Activated naive CD4-positive, alpha-beta T cell treated with anti-CD3 and anti-CD28 coated beads, Interleukin-2, amount 10 ng/mL, durations not matched to agents 7 days and 5 days (primary cell): ENCODE data around the gene FGGY.

ENCODE experiments used
- CTCF ChIA-PET: fragments of 350-600 bp; sonication (Branson Sonifier 250); formaldehyde crosslinking; loops from one replicate; lab custom pipeline; 2021; ENCODE audit warnings: antibody characterized with exemption; lab: Charles Lee
- DNase-seq: peaks from one replicate; pipeline ENCODE4 v3.0.0-alpha.2; 2020
- H3K27ac Mint-ChIP-seq: one replicate; pipeline ENCODE4 v1.8.0; 2021; ENCODE audit warnings: mild to moderate bottlenecking, moderate library complexity, mixed read lengths
- H3K27me3 Mint-ChIP-seq: one replicate; pipeline ENCODE4 v1.8.0; 2021; ENCODE audit warnings: mild to moderate bottlenecking, mixed read lengths
- H3K36me3 Mint-ChIP-seq: one replicate; pipeline ENCODE4 v1.8.0; 2021; ENCODE audit warnings: mixed read lengths
- H3K4me1 Mint-ChIP-seq: one replicate; pipeline ENCODE4 v1.8.0; 2021; ENCODE audit warnings: mixed read lengths
- H3K4me3 Mint-ChIP-seq: one replicate; pipeline ENCODE4 v1.8.0; 2021; ENCODE audit warnings: mild to moderate bottlenecking, moderate library complexity, mixed read lengths
- H3K9me3 Mint-ChIP-seq: one replicate; pipeline ENCODE4 v1.8.0; 2021; ENCODE audit warnings: mixed read lengths

The FGGY gene

GRCh38 chr1:59473831-59474230, 176.9 kb downstream of the FGGY start:
- no peak overlapping the region for H3K27ac Mint-ChIP-seq
- H3K4me1 Mint-ChIP-seq, result peaks cover 9% of the 10 kb centered on the region
- no peaks in the 10 kb centered on the region for H3K27me3 Mint-ChIP-seq
- H3K9me3 Mint-ChIP-seq, result peaks cover 7% of the 10 kb centered on the region
- DNase-seq, result no peak
- H3K36me3 Mint-ChIP-seq, result no peaks in the 10 kb centered on the region
- H3K4me3 Mint-ChIP-seq, result no peak overlapping the region
- CTCF ChIA-PET, result no interaction called here

- Mint-ChIP-seq H3K9me3 (peaks cover 5% of the 10 kb centered on the region), H3K4me1 (peaks cover 9% of the 10 kb centered on the region), H3K4me3 (no peak overlapping the region), H3K27me3 (no peaks in the 10 kb centered on the region), H3K27ac (no peak overlapping the region), H3K36me3 (no peaks in the 10 kb centered on the region)
- CTCF ChIA-PET, result no interaction called here
- no peak for DNase-seq
Measured at GRCh38 chr1:59474496-59474895, 177.6 kb downstream of the FGGY start.

GRCh38 chr1:59475737-59476136, 178.8 kb downstream of the FGGY start:
- no peak for DNase-seq
- Mint-ChIP-seq H3K27ac (no peak overlapping the region), H3K27me3 (no peaks in the 10 kb centered on the region), H3K9me3 (peaks cover 3% of the 10 kb centered on the region), H3K4me1 (peaks cover 9% of the 10 kb centered on the region), H3K4me3 (no peak overlapping the region), H3K36me3 (no peaks in the 10 kb centered on the region)
- CTCF ChIA-PET, result no interaction called here

GRCh38 chr1:59477286-59477685, 180.4 kb downstream of the FGGY start:
- H3K9me3 Mint-ChIP-seq, result peaks cover 3% of the 10 kb centered on the region
- H3K36me3 Mint-ChIP-seq, result no peaks in the 10 kb centered on the region
- H3K27me3 Mint-ChIP-seq, result no peaks in the 10 kb centered on the region
- CTCF ChIA-PET, result interaction anchor here (1.0 kb wide), 2 partner anchors 222 to 694 kb away, joined by 3 read pairs; partner anchors contain the start of gene JUN
- DNase-seq, result peak; percentile 38
- no peak overlapping the region for H3K4me3 Mint-ChIP-seq
- H3K4me1 Mint-ChIP-seq, result peaks cover 9% of the 10 kb centered on the region
- H3K27ac Mint-ChIP-seq, result no peak overlapping the region

GRCh38 chr1:59477867-59478266, 181.0 kb downstream of the FGGY start:
- CTCF ChIA-PET, result interaction anchor here (1.0 kb wide), 1 partner anchor 694 kb away, joined by 3 read pairs; the partner anchor contains the start of gene JUN
- H3K27me3 Mint-ChIP-seq, result no peaks in the 10 kb centered on the region
- H3K4me3 Mint-ChIP-seq, result no peak overlapping the region
- H3K9me3 Mint-ChIP-seq, result no peaks in the 10 kb centered on the region
- H3K27ac Mint-ChIP-seq, result no peak overlapping the region
- H3K36me3 Mint-ChIP-seq, result no peaks in the 10 kb centered on the region
- no peak for DNase-seq
- H3K4me1 Mint-ChIP-seq, result peaks cover 9% of the 10 kb centered on the region

GRCh38 chr1:59478822-59479221, 181.9 kb downstream of the FGGY start:
- Mint-ChIP-seq H3K4me3 (no peak overlapping the region), H3K9me3 (no peaks in the 10 kb centered on the region), H3K36me3 (no peaks in the 10 kb centered on the region), H3K4me1 (peaks cover 9% of the 10 kb centered on the region), H3K27me3 (no peaks in the 10 kb centered on the region), H3K27ac (no peak overlapping the region)
- no peak for DNase-seq
- CTCF ChIA-PET, result no interaction called here

- H3K36me3 Mint-ChIP-seq, result no peaks in the 10 kb centered on the region
- no peak for DNase-seq
- peaks cover 9% of the 10 kb centered on the region for H3K4me1 Mint-ChIP-seq
- H3K9me3 Mint-ChIP-seq, result no peaks in the 10 kb centered on the region
- H3K4me3 Mint-ChIP-seq, result no peak overlapping the region
- no peaks in the 10 kb centered on the region for H3K27me3 Mint-ChIP-seq
- CTCF ChIA-PET, result no interaction called here
- no peak overlapping the region for H3K27ac Mint-ChIP-seq
Measured at GRCh38 chr1:59480188-59480888, 183.4 kb downstream of the FGGY start.

GRCh38 chr1:59481881-59482505, 185.1 kb downstream of the FGGY start:
- H3K9me3 Mint-ChIP-seq, result no peaks in the 10 kb centered on the region
- CTCF ChIA-PET, result no interaction called here
- H3K4me1 Mint-ChIP-seq, result peaks cover 8% of the 10 kb centered on the region
- DNase-seq, result no peak
- no peaks in the 10 kb centered on the region for H3K27me3 Mint-ChIP-seq
- H3K27ac Mint-ChIP-seq, result no peak overlapping the region
- no peak overlapping the region for H3K4me3 Mint-ChIP-seq
- no peaks in the 10 kb centered on the region for H3K36me3 Mint-ChIP-seq

- DNase-seq, result no peak
- H3K27ac Mint-ChIP-seq, result no peak overlapping the region
- CTCF ChIA-PET, result no interaction called here
- no peak overlapping the region for H3K4me3 Mint-ChIP-seq
- H3K4me1 Mint-ChIP-seq, result peaks cover 5% of the 10 kb centered on the region
- no peaks in the 10 kb centered on the region for H3K9me3 Mint-ChIP-seq
- no peaks in the 10 kb centered on the region for H3K27me3 Mint-ChIP-seq
- H3K36me3 Mint-ChIP-seq, result no peaks in the 10 kb centered on the region
Measured at GRCh38 chr1:59482986-59483385, 186.1 kb downstream of the FGGY start.

- no peak overlapping the region for H3K4me3 Mint-ChIP-seq
- no peaks in the 10 kb centered on the region for H3K27me3 Mint-ChIP-seq
- CTCF ChIA-PET, result no interaction called here
- no peak overlapping the region for H3K27ac Mint-ChIP-seq
- peaks cover 5% of the 10 kb centered on the region for H3K4me1 Mint-ChIP-seq
- no peak for DNase-seq
- H3K36me3 Mint-ChIP-seq, result no peaks in the 10 kb centered on the region
- no peaks in the 10 kb centered on the region for H3K9me3 Mint-ChIP-seq
Measured at GRCh38 chr1:59484096-59484495, 187.2 kb downstream of the FGGY start.

GRCh38 chr1:59485171-59485570, 188.3 kb downstream of the FGGY start:
- H3K27me3 Mint-ChIP-seq, result no peaks in the 10 kb centered on the region
- H3K36me3 Mint-ChIP-seq, result no peaks in the 10 kb centered on the region
- DNase-seq, result no peak
- no peak overlapping the region for H3K4me3 Mint-ChIP-seq
- CTCF ChIA-PET, result no interaction called here
- H3K4me1 Mint-ChIP-seq, result peaks cover 5% of the 10 kb centered on the region
- no peaks in the 10 kb centered on the region for H3K9me3 Mint-ChIP-seq
- no peak overlapping the region for H3K27ac Mint-ChIP-seq

- H3K27ac Mint-ChIP-seq, result no peak overlapping the region
- H3K36me3 Mint-ChIP-seq, result no peaks in the 10 kb centered on the region
- peaks cover 5% of the 10 kb centered on the region for H3K4me1 Mint-ChIP-seq
- DNase-seq, result no peak
- peaks cover 1% of the 10 kb centered on the region for H3K27me3 Mint-ChIP-seq
- CTCF ChIA-PET, result no interaction called here
- H3K4me3 Mint-ChIP-seq, result no peak overlapping the region
- no peaks in the 10 kb centered on the region for H3K9me3 Mint-ChIP-seq
Measured at GRCh38 chr1:59485949-59486348, 189.1 kb downstream of the FGGY start.

GRCh38 chr1:59486615-59487014, 189.7 kb downstream of the FGGY start:
- Mint-ChIP-seq H3K9me3 (no peaks in the 10 kb centered on the region), H3K4me3 (no peak overlapping the region), H3K4me1 (peaks cover 5% of the 10 kb centered on the region), H3K36me3 (no peaks in the 10 kb centered on the region), H3K27me3 (peaks cover 3% of the 10 kb centered on the region), H3K27ac (no peak overlapping the region)
- CTCF ChIA-PET, result no interaction called here
- no peak for DNase-seq

- CTCF ChIA-PET, result interaction anchor here (1.2 kb wide), 1 partner anchor 197 kb away, joined by 4 read pairs; no protein-coding TSS in a partner anchor
- H3K4me1 Mint-ChIP-seq, result peaks cover 5% of the 10 kb centered on the region
- no peak overlapping the region for H3K27ac Mint-ChIP-seq
- H3K36me3 Mint-ChIP-seq, result no peaks in the 10 kb centered on the region
- H3K9me3 Mint-ChIP-seq, result no peaks in the 10 kb centered on the region
- H3K27me3 Mint-ChIP-seq, result peaks cover 3% of the 10 kb centered on the region
- H3K4me3 Mint-ChIP-seq, result no peak overlapping the region
- no peak for DNase-seq
Measured at GRCh38 chr1:59487335-59488031, 190.6 kb downstream of the FGGY start.
